Thymus (tissue), 11 donors: ENCODE measurements around the gene ZNF239. TPM values are rescaled to one million over a fixed set of nuclear protein-coding genes. Genes with fewer than 3 reads are reported as not detected.
"Not testable (repeated sequence)": the region's sequence is repeated elsewhere in the genome, so short reads cannot be mapped to it uniquely, and the experiment has no call there.

Experiments
- DNase-seq, 9 donors: peaks; one replicate each; pipeline ENCODE4 v3.0.0-alpha.2; 2013; ENCODE audit warnings: low spot score in 9 of 9, low read depth in 6 of 9, missing footprints in 1 of 9
- H3K27ac ChIP-seq, 2 donors: one replicate each; pipeline ENCODE4 v1.5.1; 2013; ENCODE audit warnings: control low read depth in 1 of 2, low read depth in 1 of 2, low read length in 1 of 2, mild to moderate bottlenecking in 1 of 2, moderate library complexity in 1 of 2
- H3K27me3 ChIP-seq, 2 donors: one replicate each; pipeline ENCODE4 v1.5.1; 2013; ENCODE audit warnings: low read length in 1 of 2; ENCODE audit not compliant: control insufficient read depth in 2 of 2, insufficient read depth in 1 of 2
- H3K36me3 ChIP-seq, 2 donors: one replicate each; pipeline ENCODE4 v1.5.1; 2013; ENCODE audit warnings: low read length in 1 of 2, mild to moderate bottlenecking in 1 of 2, moderate library complexity in 1 of 2; ENCODE audit not compliant: control insufficient read depth in 2 of 2, insufficient read depth in 2 of 2
- H3K4me1 ChIP-seq, 2 donors: one replicate each; pipeline ENCODE4 v1.5.1; 2013; ENCODE audit warnings: low read length in 2 of 2; ENCODE audit not compliant: control insufficient read depth in 2 of 2, insufficient read depth in 2 of 2
- H3K4me3 ChIP-seq, 2 donors: one replicate each; pipeline ENCODE4 v1.5.1; 2013; ENCODE audit warnings: low read length in 2 of 2, control low read depth in 1 of 2, mild to moderate bottlenecking in 1 of 2
- H3K9me3 ChIP-seq, 2 donors: one replicate each; pipeline ENCODE4 v1.5.1; 2013; ENCODE audit warnings: low read length in 1 of 2, mild to moderate bottlenecking in 1 of 2; ENCODE audit not compliant: control insufficient read depth in 2 of 2, insufficient read depth in 1 of 2
- WGBS: extraction: QIAGEN DNeasy Blood & Tissue Kit; methylation state at CpG from one replicate; pipeline ENCODE4 v1.1.7; 2013; 5-methylcytosine and 5-hydroxymethylcytosine counted together
- polyA plus RNA-seq: library from polyadenylated mRNA; stranded (reverse); fragments of 200-250 nt; gene quantifications from one replicate; pipeline ENCODE4 v1.2.3, GENCODE V29; 2013
- total RNA-seq: library from RNA; stranded (reverse); fragments of 120-200 nt; gene quantifications from one replicate; pipeline ENCODE4 v1.2.4, GENCODE V29; 2013
- donor health status: healthy.

ZNF239 gene
- total and polyA plus RNA-seq, 2 donors = 3.2 to 5.8 TPM

DNA sequence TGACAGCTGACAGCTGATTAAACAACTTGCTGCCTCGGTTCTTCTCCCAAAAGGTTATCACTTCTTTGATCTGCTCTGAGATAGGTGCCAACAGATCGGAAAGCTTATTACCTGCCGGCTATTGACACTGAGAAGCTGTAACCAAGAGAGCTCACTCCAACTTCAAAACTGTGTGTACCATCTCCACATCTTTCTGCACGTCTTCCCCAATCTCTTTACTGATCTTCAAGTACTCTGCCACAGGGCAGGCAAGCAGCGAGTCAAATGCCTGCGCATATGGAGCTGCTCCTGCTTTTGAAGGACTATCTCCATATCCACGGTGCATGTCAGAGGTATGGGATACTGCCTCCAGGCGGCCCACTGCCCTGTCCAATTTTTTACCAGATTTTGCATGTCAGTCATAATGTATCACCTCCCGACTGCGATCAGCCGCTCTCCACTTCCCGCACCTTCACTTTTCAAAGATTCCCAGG, 31.5 kb upstream of the ZNF239 start:
- WGBS = 62% methylated on average over 12 of the region's 12 CpGs
- peaks cover 7% of the 10 kb centered on the region in 2 donors for H3K4me1 ChIP-seq
- no peak overlapping the region for H3K27ac ChIP-seq

GRCh38 chr10:43601576-43601975, 27.2 kb upstream of the ZNF239 start:
- not testable (repeated sequence) for H3K27me3 ChIP-seq, H3K36me3 ChIP-seq, H3K4me1 ChIP-seq, DNase-seq, H3K9me3 ChIP-seq, H3K4me3 ChIP-seq, H3K27ac ChIP-seq
- 97% methylated on average over 6 of the region's 6 CpGs for WGBS

More for the DNA sequence above, 31.5 kb upstream of the ZNF239 start:
- no peaks in the 10 kb centered on the region for H3K36me3 ChIP-seq
- H3K4me3 ChIP-seq = peak overlapping the region; percentile 73 to 91
- H3K9me3 ChIP-seq = peaks cover 0 to 5% of the 10 kb centered on the region in 2 donors
- no peaks in the 10 kb centered on the region for H3K27me3 ChIP-seq
- DNase-seq = peak in 1 of 9 donors; percentile 12

DNA sequence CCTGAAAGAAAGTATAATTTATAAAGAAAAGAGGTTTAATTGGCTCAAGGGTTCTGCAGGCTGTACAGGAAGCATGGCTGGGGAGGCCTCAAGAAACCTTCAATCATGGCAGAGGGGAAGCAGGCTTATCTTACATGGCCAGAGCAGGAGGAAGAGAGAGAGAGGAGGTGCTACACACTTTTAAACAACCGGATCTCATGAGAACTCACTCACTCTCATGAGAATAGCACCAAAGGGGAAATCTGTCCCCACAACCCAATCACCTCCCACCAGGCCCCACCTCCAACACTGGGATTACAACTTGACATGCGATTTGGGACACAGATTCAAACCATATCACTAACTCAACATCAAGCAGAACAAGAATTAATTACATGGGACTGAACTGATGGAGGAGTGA, 24.9 kb upstream of the ZNF239 start:
- H3K9me3 ChIP-seq = no peaks in the 10 kb centered on the region
- H3K27ac ChIP-seq = no peak overlapping the region
- no peaks in the 10 kb centered on the region for H3K36me3 ChIP-seq
- peaks cover 2 to 18% of the 10 kb centered on the region in 2 donors for H3K4me1 ChIP-seq
- 63% methylated on average over 2 of the region's 2 CpGs for WGBS
- H3K4me3 ChIP-seq = no peak overlapping the region
- DNase-seq = no peak
- H3K27me3 ChIP-seq = no peaks in the 10 kb centered on the region

GRCh38 chr10:43598446-43598845, 24.0 kb upstream of the ZNF239 start:
- no peaks in the 10 kb centered on the region for H3K9me3 ChIP-seq
- peaks cover 2 to 18% of the 10 kb centered on the region in 2 donors for H3K4me1 ChIP-seq
- no peaks in the 10 kb centered on the region for H3K36me3 ChIP-seq
- no peak overlapping the region for H3K4me3 ChIP-seq
- WGBS = 86% methylated on average over 2 of the region's 2 CpGs
- no peaks in the 10 kb centered on the region for H3K27me3 ChIP-seq
- no peak overlapping the region for H3K27ac ChIP-seq
- no peak for DNase-seq

DNA sequence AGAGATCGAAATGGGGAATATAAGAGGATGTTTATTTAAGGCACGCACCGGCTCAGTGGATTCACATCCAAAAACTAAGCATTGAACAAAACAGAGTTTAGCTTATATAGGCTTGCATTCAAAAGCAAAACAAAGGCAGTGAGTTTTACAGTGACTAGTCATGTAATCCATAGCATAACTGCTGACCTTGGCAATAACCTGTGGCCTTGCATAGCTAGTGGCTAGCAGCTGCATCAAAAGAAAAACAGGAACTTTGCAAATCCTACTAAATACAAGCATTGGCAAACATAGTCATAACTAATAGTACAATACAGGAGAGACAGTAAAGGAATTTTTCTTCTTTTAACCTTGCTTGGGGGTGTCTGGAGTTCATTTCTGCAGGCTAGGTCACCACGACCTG, 22.1 kb upstream of the ZNF239 start:
- Histone ChIP-seq H3K4me3 (no peak overlapping the region), H3K9me3 (no peaks in the 10 kb centered on the region), H3K27me3 (no peaks in the 10 kb centered on the region), H3K4me1 (peaks cover 2 to 18% of the 10 kb centered on the region in 2 donors), H3K27ac (no peak overlapping the region), H3K36me3 (no peaks in the 10 kb centered on the region)
- 84% methylated on average over 4 of the region's 4 CpGs for WGBS
- no peak for DNase-seq

DNA sequence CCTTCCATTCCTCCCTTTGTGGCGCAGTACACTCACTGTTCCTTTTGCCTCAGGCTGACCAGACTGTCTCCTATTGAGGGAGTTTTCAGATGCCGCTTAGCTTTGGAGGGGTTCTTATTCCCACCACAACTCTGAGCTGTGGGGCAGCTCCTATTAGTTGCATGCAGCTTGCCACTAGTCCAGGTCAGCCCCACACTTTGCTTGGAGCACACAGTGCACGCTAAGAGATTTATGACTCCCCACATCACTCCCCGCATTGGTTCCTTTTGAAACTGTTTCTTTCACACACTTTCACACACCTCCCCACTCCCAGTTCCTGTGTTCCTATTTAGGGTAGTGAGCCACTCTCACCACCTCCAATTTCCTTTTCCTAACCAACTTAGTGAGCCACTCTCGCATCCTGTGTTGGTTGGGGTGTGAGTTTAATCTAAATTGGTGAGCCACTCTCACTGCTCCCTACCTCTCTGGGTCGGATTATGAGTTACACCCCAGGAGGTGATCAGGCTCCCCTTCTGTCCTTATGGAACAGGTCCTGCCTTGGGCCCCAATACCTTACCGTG, 21.4 kb upstream of the ZNF239 start:
- H3K27me3 ChIP-seq = no peaks in the 10 kb centered on the region
- no peak overlapping the region for H3K4me3 ChIP-seq
- DNase-seq = peak in 2 of 9 donors; percentile 27 to 51
- 19% methylated on average over 7 of the region's 7 CpGs for WGBS
- peaks cover 2 to 18% of the 10 kb centered on the region in 2 donors for H3K4me1 ChIP-seq
- H3K27ac ChIP-seq = no peak overlapping the region
- H3K9me3 ChIP-seq = no peaks in the 10 kb centered on the region
- no peaks in the 10 kb centered on the region for H3K36me3 ChIP-seq

- 21% methylated on average over 8 of the region's 8 CpGs for WGBS
- no peaks in the 10 kb centered on the region for H3K27me3 ChIP-seq
- H3K27ac ChIP-seq = no peak overlapping the region
- DNase-seq = peak in 3 of 9 donors; percentile 19 to 59 (median 25)
- peak overlapping the region in 1 of 2 donors; percentile 38 for H3K4me3 ChIP-seq
- peaks cover 2 to 18% of the 10 kb centered on the region in 2 donors for H3K4me1 ChIP-seq
- no peaks in the 10 kb centered on the region for H3K9me3 ChIP-seq
- no peaks in the 10 kb centered on the region for H3K36me3 ChIP-seq
Observed at GRCh38 chr10:43594944-43595589, 20.7 kb upstream of the ZNF239 start.

DNA sequence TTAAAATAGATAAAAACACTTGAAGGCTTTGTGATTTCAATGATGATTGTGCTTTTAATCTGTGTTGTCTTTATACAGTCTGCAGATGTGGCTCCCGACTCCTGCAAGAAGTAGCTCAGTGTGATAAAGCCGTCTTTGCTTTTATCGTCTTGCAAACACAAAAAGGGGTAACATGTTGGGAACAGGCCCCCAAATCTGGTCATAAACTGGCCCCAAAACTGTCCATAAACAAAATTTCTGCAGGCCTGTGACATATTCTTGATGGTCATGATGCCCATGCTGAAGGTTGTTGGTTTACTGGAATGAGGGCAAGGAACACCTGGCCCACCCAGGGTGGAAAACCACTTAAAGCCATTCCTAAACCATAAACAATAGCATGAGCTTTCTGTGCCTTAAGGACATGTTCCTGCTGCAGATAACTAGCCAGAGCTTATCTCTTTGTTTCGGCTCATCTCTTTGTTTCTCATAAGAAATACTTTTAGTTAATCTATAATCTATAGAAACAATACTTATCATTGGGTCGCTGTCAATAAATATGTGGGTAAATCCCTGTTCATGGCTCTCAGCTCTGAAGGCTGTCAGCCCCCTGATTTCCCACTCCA, 17.0 kb upstream of the ZNF239 start:
- H3K27me3 ChIP-seq = no peaks in the 10 kb centered on the region
- DNase-seq = no peak
- WGBS = 96% methylated on average over 5 of the region's 5 CpGs
- H3K9me3 ChIP-seq = no peaks in the 10 kb centered on the region
- H3K4me1 ChIP-seq = peaks cover 2 to 17% of the 10 kb centered on the region in 2 donors
- no peak overlapping the region for H3K27ac ChIP-seq
- H3K36me3 ChIP-seq = no peaks in the 10 kb centered on the region
- H3K4me3 ChIP-seq = no peak overlapping the region

DNA sequence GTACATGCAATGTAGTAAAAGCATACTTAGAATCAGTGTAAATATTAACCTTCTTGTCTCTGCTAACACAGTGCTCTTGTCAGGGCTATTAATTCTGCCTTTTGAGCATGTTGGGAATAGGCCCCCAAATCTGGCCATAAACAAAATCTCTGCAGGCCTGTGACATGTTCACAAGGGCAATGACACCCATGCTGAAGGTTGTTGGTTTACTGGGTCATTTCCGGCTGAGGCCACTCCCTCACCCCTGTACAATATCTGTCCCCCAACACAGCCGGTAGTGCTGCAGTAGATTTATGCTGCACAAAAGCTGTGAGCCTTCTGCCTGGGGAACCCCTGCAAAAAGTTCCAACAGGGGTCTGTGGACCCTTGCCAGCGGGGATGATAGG, 12.3 kb upstream of the ZNF239 start:
- H3K27ac ChIP-seq, H3K36me3 ChIP-seq, H3K4me1 ChIP-seq, DNase-seq, H3K4me3 ChIP-seq, H3K27me3 ChIP-seq, H3K9me3 ChIP-seq: not testable (repeated sequence)
- 93% methylated on average over 3 of the region's 3 CpGs for WGBS
